Measurements from ENCODE around the gene OR9A4.
"Not testable (repeated sequence)": the region's sequence is repeated elsewhere in the genome, so short reads cannot be mapped to it uniquely, and the experiment has no call there.

Gene OR9A4
- 0 reads per million in 3 experiments for total RNA-seq

- DNase-seq: no peak
These were observed at the start of gene OR9A4 for GRCh38 chr7:141916099-141916498. TSS of gene OR9A4 (plus strand) at chr7:141916399. CDS start at chr7:141918876, 2,477 bp downstream.

- no peak for DNase-seq
These were observed 49.2 kb upstream of the OR9A4 start for GRCh38 chr7:141866974-141867373.

GRCh38 chr7:141872931-141873330, 43.3 kb upstream of the OR9A4 start:
- no peak for DNase-seq

- DNase-seq: no peak
These were observed 41.4 kb upstream of the OR9A4 start for GRCh38 chr7:141874787-141875186.

- DNase-seq: no peak
These were observed 40.7 kb upstream of the OR9A4 start for GRCh38 chr7:141875453-141875852.

GRCh38 chr7:141876371-141876770, 39.8 kb upstream of the OR9A4 start:
- no peak for DNase-seq

GRCh38 chr7:141877365-141877764, 38.8 kb upstream of the OR9A4 start:
- DNase-seq: no peak

- no peak for DNase-seq
These were observed 35.2 kb upstream of the OR9A4 start for GRCh38 chr7:141880960-141881359.

- no peak for DNase-seq
These were observed 31.5 kb upstream of the OR9A4 start for GRCh38 chr7:141884539-141885225.

GRCh38 chr7:141889321-141889720, 26.9 kb upstream of the OR9A4 start:
- no peak for DNase-seq

- DNase-seq: no peak
These were observed 24.9 kb upstream of the OR9A4 start for GRCh38 chr7:141891336-141891735.

GRCh38 chr7:141899366-141899765, 16.8 kb upstream of the OR9A4 start:
- not testable (repeated sequence) for DNase-seq

- DNase-seq: no peak
These were observed 9.9 kb upstream of the OR9A4 start for GRCh38 chr7:141906285-141906684.

- no peak for DNase-seq
These were observed 4.8 kb upstream of the OR9A4 start for GRCh38 chr7:141911391-141911790.

- no peak for DNase-seq
These were observed 634 bp upstream of the OR9A4 start for GRCh38 chr7:141915565-141915964.

- DNase-seq: no peak
These were observed 4.1 kb downstream of the OR9A4 start for GRCh38 chr7:141920281-141920680.

- DNase-seq: no peak
These were observed 12.1 kb downstream of the OR9A4 start for GRCh38 chr7:141928146-141928844.

- no peak for DNase-seq
These were observed 12.6 kb downstream of the OR9A4 start for GRCh38 chr7:141928845-141929195.

- no peak for DNase-seq
These were observed 14.0 kb downstream of the OR9A4 start for GRCh38 chr7:141930211-141930610.

- no peak for DNase-seq
These were observed 24.9 kb downstream of the OR9A4 start for GRCh38 chr7:141941075-141941474.

- DNase-seq: no peak
These were observed 27.6 kb downstream of the OR9A4 start for GRCh38 chr7:141943846-141944245.

- no peak for DNase-seq
These were observed 28.6 kb downstream of the OR9A4 start for GRCh38 chr7:141944811-141945210.

GRCh38 chr7:141945356-141945755, 29.2 kb downstream of the OR9A4 start:
- DNase-seq: no peak

- no peak for DNase-seq
These were observed 30.6 kb downstream of the OR9A4 start, which contains the start of gene CLEC5A for GRCh38 chr7:141946796-141947195. TSS of gene CLEC5A (minus strand) at chr7:141946974. CDS start at chr7:141946292, 682 bp downstream.
